Osteocyte (in vitro differentiated cells): ENCODE data around the gene CPXM2. TPM values are rescaled to one million over a fixed set of nuclear protein-coding genes. Genes with fewer than 3 reads are reported as not detected.

Experiments used
- DNase-seq: peaks from one replicate; pipeline ENCODE4 v3.0.0; 2021; ENCODE audit warnings: mixed read lengths; ENCODE audit not compliant: unreplicated experiment; ENCODE audit errors: extremely low spot score
- H3K27ac Mint-ChIP-seq: one replicate; pipeline ENCODE4 v1.8.0; 2021; ENCODE audit warnings: mild to moderate bottlenecking, mixed read lengths; ENCODE audit not compliant: unreplicated experiment
- H3K27me3 Mint-ChIP-seq: one replicate; pipeline ENCODE4 v1.8.0; 2021; ENCODE audit warnings: mixed read lengths; ENCODE audit not compliant: unreplicated experiment
- H3K36me3 Mint-ChIP-seq: one replicate; pipeline ENCODE4 v1.8.0; 2021; ENCODE audit warnings: mixed read lengths; ENCODE audit not compliant: unreplicated experiment
- H3K4me1 Mint-ChIP-seq: one replicate; pipeline ENCODE4 v1.8.0; 2021; ENCODE audit warnings: mixed read lengths; ENCODE audit not compliant: unreplicated experiment
- H3K4me3 Mint-ChIP-seq: one replicate; pipeline ENCODE4 v1.8.0; 2021; ENCODE audit warnings: mild to moderate bottlenecking, moderate library complexity, mixed read lengths; ENCODE audit not compliant: unreplicated experiment
- H3K9me3 Mint-ChIP-seq: one replicate; pipeline ENCODE4 v1.8.0; 2021; ENCODE audit warnings: mixed read lengths; ENCODE audit not compliant: unreplicated experiment
- CTCF ChIP-seq: fragments of 200-600 bp; sonication (generic); IDR thresholded peaks from 2 replicates; pipeline ENCODE4 v1.5.0; 2021; ENCODE audit warnings: antibody characterized with exemption, mild to moderate bottlenecking, moderate library complexity
- total RNA-seq: library from RNA; stranded (reverse); gene quantifications from 2 replicates; pipeline ENCODE4 v1.2.1, GENCODE V29; 2021

CPXM2 gene
- total RNA-seq, 1 donor from 2014 or later: not detected

GRCh38 chr10:123860856-123861255, 30.8 kb downstream of the CPXM2 start:
- H3K4me1 Mint-ChIP-seq: no peaks in the 10 kb centered on the region
- H3K27me3 Mint-ChIP-seq: no peaks in the 10 kb centered on the region
- H3K36me3 Mint-ChIP-seq: no peaks in the 10 kb centered on the region

GRCh38 chr10:123860209-123860608, 31.4 kb downstream of the CPXM2 start:
- H3K9me3 Mint-ChIP-seq: no peaks in the 10 kb centered on the region
- H3K4me1 Mint-ChIP-seq: no peaks in the 10 kb centered on the region
- DNase-seq: peak; percentile 40
- H3K4me3 Mint-ChIP-seq: no peak overlapping the region
- H3K27ac Mint-ChIP-seq: no peak overlapping the region
- H3K36me3 Mint-ChIP-seq: no peaks in the 10 kb centered on the region
- H3K27me3 Mint-ChIP-seq: no peaks in the 10 kb centered on the region
- TF ChIP-seq CTCF: no peak

More at GRCh38 chr10:123860856-123861255, 30.8 kb downstream of the CPXM2 start:
- no peak overlapping the region for H3K27ac Mint-ChIP-seq
- H3K4me3 Mint-ChIP-seq: no peak overlapping the region
- no peaks in the 10 kb centered on the region for H3K9me3 Mint-ChIP-seq
- no peak for TF ChIP-seq CTCF
- peak; percentile 67 for DNase-seq

- no peaks in the 10 kb centered on the region for H3K27me3 Mint-ChIP-seq
- TF ChIP-seq CTCF: no peak
- H3K27ac Mint-ChIP-seq: no peak overlapping the region
- no peak overlapping the region for H3K4me3 Mint-ChIP-seq
- H3K36me3 Mint-ChIP-seq: no peaks in the 10 kb centered on the region
- no peaks in the 10 kb centered on the region for H3K9me3 Mint-ChIP-seq
- no peaks in the 10 kb centered on the region for H3K4me1 Mint-ChIP-seq
- DNase-seq: peak; percentile 67
Observed at GRCh38 chr10:123859653-123860050, 32.0 kb downstream of the CPXM2 start.

- Mint-ChIP-seq H3K4me1 (no peaks in the 10 kb centered on the region), H3K27ac (no peak overlapping the region), H3K27me3 (no peaks in the 10 kb centered on the region)
Observed at GRCh38 chr10:123858907-123859652, 32.5 kb downstream of the CPXM2 start.

More at GRCh38 chr10:123858907-123859652, 32.5 kb downstream of the CPXM2 start:
- peak; percentile 80 for DNase-seq
- Mint-ChIP-seq H3K4me3 (no peak overlapping the region), H3K36me3 (no peaks in the 10 kb centered on the region), H3K9me3 (no peaks in the 10 kb centered on the region)
- TF ChIP-seq CTCF: no peak
